Measurements from ENCODE around the gene SREBF1.

SREBF1 gene

DNA sequence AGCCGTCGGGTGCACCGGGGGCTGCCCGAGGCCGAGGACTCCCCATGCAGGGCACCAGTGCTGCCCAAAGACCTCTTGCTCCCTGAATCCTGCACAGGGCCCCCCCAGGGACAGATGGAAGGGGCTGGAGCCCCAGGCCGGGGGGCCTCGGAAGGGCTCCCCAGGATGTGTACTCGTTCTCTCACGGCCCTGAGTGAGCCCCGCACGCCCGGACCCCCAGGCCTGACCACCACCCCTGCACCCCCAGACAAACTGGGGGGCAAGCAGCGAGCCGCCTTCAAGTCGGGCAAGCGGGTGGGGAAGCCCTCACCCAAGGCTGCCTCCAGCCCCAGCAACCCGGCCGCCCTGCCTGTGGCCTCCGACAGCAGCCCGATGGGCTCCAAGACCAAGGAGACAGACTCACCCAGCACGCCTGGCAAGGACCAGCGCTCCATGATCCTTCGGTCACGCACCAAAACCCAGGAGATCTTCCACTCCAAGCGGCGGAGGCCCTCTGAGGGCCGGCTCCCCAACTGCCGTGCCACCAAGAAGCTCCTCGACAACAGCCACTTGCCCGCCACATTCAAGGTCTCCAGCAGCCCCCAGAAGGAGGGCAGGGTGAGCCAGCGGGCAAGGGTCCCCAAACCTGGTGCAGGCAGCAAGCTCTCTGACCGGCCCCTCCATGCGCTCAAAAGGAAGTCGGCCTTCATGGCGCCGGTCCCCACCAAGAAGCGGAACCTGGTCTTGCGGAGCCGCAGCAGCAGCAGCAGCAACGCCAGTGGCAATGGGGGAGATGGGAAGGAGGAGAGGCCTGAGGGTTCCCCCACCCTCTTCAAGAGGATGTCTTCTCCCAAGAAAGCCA is 40.6 kb downstream of the SREBF1 start:
- no peak for DNase-seq (ENCODE audit: low read depth, low spot score)

DNA sequence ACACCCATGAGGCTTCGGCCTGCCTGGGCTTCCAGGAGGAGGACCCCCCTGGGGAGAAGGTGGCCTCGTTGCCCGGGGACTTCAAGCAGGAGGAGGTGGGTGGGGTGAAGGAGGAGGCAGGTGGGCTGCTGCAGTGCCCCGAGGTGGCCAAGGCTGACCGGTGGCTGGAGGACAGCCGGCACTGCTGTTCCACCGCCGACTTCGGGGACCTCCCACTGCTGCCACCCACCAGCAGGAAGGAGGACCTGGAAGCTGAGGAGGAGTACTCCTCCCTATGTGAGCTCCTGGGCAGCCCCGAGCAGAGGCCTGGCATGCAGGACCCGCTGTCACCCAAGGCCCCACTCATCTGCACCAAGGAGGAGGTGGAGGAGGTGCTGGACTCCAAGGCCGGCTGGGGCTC is 41.5 kb downstream of the SREBF1 start:
- no peak for DNase-seq (ENCODE audit: low read depth, low spot score)

DNA sequence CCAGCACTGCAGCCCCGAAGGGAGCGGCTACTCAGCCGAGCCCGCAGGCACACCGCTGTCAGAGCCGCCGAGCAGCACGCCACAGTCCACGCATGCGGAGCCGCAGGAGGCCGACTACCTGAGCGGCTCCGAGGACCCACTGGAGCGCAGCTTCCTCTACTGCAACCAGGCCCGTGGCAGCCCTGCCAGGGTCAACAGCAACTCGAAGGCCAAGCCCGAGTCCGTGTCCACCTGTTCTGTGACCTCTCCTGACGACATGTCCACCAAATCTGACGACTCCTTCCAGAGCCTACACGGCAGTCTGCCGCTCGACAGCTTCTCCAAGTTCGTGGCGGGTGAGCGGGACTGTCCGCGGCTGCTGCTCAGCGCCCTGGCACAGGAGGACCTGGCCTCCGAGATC is 42.4 kb downstream of the SREBF1 start:
- no peak for DNase-seq (ENCODE audit: low read depth, low spot score)

DNA sequence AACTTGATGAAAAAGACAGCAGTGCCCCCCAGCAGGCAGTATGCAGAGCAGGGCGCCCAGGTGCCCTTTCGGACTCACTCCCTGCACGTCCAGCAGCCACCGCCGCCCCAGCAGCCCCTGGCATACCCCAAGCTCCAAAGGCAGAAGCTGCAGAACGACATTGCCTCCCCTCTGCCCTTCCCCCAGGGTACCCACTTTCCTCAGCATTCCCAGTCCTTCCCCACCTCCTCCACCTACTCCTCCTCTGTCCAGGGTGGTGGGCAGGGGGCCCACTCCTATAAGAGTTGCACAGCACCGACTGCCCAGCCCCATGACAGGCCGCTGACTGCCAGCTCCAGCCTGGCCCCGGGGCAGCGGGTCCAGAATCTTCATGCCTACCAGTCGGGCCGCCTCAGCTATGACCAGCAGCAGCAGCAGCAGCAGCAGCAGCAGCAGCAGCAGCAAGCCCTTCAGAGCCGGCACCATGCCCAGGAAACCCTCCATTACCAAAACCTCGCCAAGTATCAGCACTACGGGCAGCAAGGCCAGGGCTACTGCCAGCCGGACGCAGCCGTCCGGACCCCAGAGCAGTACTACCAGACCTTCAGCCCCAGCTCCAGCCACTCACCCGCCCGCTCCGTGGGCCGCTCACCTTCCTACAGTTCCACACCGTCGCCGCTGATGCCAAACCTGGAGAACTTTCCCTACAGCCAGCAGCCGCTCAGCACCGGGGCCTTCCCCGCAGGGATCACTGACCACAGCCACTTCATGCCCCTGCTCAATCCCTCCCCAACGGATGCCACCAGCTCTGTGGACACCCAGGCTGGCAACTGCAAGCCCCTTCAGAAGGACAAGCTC is 43.2 kb downstream of the SREBF1 start:
- no peak for DNase-seq (ENCODE audit: low read depth, low spot score)

DNA sequence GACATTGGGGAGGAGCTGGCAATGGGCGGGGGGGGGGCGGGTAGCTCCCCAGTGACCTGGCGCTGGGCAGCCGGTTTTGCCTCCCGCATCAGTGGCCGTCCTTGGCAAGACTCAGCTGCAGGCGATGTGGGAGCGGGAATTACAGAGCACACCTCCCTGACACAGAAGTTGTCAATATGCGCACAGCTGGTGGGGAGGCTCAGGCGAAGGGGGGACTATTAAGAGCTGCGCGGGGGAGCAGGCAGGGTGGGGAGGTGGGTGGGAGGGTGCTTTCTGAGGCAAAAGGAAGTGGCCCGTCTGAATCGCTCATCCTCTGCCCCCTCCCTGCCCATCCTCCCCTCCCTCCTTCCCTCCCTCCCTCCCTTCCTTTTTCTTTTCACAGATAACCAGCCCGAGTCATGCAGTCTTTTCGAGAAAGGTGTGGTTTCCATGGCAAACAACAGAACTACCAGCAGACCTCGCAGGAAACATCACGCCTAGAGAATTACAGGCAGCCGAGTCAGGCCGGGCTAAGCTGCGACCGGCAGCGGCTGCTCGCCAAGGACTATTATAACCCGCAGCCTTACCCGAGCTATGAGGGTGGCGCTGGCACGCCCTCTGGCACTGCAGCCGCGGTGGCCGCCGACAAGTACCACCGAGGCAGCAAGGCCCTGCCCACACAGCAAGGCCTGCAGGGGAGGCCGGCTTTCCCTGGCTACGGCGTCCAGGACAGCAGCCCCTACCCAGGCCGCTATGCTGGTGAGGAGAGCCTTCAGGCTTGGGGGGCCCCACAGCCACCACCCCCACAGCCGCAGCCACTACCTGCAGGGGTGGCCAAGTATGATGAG is 44.0 kb downstream of the SREBF1 start:
- no peak for DNase-seq (ENCODE audit: low read depth, low spot score)

DNA sequence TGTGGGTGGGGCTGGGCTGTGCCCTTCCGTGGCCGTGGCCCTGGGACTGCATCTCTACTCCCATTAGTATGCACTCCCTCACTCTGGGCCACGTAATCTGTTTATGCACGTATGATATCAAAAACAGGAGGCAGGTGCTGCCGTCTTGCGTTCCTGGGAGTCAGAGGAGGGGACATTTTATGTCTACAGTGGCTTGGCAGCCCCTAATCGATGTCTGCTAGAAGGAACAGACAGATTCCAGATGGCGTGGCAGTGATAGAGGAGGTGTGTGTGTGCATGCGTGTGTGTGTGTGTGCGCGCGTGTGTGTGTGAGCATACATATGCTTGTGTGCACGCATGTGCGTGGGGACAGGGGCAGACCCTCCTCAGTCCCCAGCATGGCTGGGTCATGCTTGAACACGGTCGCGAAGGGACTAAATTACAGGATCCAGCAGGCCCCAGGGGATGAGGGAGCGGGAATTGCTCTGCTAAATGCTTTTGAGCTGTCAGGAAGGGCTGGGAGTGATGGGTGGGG is 44.7 kb downstream of the SREBF1 start:
- DNase-seq (ENCODE audit: low read depth, low spot score) = no peak

DNA sequence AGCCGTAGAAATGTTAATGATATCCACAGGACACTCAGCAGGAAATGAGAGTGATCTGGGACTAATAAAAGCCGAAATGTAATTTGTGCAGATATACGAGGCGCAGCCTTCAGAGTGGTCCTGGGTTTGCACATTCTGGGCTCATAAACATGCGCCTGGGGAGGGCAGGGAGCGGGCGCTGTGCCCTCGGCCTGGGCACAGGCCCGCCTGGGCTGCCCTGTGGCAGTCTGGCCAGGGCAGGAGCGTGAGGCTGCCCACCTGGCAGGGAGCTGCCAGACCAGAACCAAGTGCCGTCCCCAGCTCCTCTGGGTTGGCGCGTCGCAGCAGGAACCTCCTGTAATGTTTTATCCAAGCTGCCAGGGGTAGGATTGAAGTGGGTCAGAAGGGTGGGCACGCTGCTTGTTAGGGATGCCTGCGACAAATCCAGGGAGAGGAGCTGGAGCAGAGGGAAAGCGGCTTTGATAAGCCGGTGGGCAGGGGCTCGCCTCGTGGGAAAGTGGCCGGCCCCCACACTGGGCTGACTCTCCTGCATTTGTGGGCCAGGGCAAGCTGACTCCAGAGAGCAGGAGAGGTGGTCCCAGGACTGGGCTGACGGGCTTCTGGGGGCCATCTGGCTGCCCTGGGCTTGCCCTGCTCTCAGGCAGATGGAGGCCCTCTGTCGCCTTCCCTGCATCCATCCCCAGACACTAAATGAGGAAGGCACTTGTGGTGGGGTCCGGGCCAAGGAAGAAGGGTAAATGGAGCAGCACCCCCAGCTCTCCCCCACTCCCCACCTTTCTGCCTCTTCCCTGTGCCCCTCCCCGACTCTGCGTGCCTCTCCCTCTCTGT is 45.9 kb downstream of the SREBF1 start:
- DNase-seq (ENCODE audit: low read depth, low spot score) = no peak

DNA sequence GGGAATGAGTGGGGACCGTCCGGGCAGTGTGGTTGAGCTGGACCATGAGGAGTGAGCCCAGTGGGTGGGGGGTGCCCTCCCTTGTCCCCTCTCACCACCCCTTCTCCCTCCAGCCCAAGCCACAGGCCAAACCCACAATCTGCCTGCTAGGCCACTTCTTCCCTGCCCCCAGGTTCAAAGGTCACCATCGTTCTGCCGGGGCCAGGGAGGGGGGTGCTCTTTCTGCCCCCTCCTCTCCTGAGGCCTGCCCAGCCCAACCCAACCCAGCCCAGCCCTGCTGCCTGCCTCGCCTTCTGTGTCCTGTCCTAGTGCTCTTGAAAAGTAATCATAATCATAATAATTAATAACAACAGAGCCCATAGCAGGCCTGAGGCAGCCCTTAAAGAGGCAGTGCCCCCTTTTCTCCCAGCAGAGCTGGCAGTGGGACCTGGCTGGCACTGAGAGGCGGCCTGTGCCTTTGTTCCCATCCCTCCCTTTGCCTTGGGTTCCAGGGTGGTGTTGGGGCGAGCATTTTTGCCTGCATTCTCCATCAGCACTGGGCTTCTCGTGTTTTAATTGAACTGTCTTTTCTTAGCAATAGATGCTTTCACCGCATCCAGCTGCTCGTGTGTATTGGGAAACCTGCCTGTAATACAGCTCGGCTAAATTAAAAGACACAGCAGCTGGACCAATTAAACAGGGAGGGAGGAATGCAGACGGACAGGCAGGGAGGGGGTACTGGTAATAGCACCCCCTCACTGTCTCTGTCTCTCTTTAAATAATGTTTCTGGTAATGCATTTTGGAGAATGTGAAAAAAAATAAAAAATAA is 46.8 kb downstream of the SREBF1 start:
- no peak for DNase-seq (ENCODE audit: low read depth, low spot score)

DNA sequence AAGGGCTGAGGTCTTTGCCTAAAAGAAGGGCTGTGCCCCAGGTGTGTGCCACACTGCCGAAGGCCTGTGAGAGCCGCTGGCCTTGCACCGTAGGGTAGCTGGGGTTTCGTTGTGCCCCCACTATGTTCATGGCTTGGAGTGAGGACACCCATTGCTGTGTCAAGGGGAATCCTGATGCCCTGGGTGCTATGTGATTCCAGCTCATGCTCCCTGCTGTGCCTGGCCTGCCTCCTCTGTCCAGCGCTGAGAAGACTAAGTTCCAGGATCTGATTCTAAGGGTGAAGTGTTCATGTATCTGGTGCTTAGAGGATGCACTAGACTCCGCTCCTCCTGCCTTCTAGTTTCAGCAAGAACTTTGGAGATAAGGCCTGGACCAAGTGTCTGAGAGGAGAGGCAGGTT is 47.4 kb downstream of the SREBF1 start:
- DNase-seq (ENCODE audit: low read depth, low spot score) = no peak

DNA sequence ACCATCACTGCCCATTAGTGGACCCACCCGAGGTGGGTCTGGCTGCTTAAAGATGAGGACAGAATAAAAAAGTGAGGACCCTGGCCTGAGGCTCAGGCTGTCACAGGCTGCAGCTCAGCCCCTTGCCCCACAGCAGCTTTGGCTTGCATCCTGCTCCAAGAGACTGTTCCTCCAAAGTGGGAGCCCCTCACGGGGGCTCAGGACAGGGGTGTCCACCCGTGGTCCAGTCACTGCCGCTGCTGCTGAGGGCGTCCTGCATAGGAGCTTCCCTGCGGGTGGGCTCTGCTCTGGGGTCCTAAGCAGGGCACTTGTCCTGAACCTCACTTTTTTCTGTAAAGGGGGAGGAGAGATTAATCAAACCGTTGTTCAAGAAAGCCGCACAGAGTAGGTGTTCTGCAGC is 47.8 kb downstream of the SREBF1 start:
- no peak for DNase-seq (ENCODE audit: low read depth, low spot score)

DNA sequence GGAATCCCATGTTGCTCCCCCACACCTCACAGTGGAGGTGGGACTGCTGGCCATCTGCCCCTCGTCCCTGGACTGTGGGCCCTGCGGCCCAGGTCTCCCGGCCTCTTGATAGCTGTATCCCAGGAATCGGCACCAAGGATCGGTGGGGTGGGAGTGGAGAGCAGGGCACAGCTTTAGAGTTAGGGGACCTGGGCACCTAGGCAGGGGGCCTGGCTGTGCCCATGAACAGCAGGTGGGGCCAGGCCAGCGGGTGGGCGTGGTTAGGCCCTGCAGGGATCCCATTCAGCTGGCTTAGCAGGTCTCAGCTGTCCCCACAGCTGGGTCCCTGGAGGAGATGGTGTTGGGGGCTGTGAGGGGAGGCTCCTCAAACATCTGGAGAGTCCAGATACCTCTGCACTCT is 49.2 kb downstream of the SREBF1 start:
- no peak for DNase-seq (ENCODE audit: low read depth, low spot score)

DNA sequence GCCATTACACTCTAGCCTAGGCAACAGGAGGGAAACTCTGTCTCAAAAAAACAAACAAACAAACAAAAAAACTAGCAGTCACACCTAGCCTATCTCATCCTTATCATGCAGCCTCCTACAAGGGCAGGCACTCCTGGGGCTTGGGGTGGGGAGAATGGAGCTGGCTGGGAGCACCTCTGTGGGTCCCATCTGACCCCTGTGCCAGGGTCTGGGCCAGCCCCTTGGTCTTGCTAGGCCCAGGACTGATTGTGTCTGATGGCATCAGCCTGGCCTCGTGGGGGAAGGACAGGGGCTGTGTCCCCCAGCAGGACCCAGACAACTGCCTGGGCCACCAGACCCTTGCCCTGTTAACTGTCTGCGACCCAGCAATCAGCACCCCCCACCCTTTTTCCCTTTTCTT is 49.8 kb downstream of the SREBF1 start:
- DNase-seq (ENCODE audit: low read depth, low spot score) = no peak

DNA sequence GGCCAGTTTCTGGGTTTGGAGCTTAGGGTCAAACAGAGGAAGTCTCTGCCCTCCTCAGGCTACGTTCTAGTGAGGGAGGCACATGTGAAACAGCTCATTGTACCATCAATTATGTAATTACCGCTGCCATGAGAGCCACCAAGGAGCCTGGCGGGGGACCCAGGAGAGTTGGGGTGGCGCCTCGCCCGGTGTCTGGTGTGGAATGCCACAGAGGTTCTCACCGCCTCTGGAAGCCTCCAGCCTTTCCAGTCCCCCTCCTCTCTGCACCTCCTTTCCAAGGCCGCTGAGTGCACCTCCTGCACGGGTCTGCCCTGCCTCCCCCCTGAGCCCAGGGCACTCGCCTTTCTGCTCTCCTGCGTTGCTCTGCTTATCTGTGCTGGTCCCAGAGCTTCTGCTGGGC is 51.4 kb downstream of the SREBF1 start:
- no peak for DNase-seq (ENCODE audit: low read depth, low spot score)

DNA sequence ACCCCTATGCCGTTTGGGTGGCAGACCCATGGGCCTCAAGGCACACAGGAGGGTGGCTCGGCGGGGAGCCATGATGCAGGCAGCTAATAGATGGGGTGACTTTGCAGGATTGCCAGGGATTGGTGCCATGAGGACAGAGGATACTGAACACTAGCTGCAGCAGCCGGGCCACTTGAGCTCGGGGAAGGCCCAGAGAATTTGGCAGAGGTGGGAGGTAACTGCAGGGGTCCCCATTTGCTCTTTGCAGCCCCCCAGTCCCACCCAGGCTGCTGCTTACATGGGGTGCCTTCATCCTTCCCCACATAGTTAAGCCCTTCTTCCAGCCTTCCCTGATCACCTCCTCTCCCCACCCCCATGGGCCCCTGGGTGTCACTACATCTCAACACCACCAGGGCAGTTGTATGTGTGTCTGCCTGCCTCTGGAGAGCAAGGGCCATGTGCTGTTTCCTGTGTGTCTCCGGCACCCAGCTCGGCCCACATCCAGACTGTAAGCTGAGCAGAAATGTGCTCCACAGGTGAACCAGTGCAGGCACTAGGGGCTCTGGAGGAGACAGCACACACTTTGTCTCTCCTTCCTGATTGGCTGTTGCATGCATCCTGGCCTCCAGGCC is 52.0 kb downstream of the SREBF1 start:
- no peak for DNase-seq (ENCODE audit: low read depth, low spot score)

DNA sequence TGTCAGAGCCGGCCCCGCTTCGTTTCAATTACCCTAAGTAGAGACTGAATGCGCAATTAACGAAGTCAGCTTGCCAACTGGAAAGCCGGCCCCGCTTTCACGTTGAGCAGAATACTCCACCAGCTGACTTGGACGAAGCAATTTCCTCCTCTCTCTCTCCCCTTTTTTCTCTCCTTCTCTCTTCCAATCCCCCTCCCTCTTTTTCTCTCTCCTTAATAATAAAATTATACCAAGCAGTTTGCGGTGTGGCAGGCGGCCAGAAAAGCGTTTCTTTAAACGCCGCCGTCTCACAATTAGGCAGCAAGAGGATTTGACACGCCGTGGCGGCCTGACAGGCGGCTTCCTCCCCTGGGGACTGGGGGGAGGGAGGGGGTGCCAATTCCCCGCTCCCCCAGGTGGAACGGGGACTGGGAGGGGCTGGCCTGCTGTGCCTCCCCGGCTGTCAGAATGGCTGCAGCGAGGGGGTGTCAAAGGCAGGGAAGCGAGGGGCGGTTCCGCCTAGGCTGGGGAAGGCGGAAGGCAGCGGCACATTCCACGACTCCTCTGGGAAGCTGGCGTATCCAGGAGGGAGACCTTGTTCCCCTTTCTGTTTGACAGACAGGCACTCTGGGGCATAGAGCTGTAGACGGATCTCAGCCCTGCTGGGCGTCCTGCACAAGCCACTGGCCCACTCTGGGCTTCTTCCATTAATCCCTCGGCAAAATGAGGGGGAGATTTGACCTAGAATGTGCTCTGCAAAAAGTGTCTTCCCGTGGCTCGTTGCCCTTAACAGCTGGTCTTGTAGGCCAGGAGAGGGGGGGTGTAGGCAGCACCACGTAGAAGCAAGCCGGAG is 52.7 kb downstream of the SREBF1 start:
- no peak for DNase-seq (ENCODE audit: low read depth, low spot score)

DNA sequence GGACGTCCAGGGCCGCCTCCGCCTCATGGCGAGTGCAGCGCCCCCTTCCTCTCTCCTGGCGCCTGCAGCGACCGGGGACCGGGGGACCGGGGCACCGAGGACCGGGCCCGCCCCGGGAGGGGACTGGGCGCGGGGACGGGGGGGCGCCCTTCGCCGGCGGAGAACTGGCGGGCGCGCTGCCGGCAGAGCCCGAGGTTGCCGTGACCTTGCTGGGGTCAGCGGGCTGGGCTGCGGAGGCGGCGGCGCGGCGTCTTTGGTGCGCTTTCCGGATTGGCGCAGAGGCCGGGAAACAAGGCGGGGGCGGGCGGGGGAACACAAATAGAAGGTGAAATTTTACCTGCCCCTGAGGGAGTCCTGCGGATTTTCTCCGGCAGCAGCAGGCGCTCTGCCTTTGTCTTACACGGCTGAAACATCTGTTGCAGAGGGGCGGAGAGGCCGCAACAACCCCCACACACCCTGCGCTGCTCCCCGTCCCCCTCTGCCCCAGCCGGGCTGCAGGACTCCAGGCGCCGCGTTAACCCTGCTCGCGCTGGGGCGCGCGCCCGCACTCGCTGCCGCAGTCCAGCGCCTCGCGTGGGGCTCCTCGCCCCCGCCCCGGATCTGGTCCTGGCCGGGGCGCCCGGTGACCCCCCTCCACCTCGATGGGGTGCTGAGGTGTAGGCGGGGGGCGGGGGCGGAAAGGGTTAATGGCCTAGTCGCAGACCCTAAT is 53.5 kb downstream of the SREBF1 start:
- peak; percentile 23 for DNase-seq (ENCODE audit: low read depth, low spot score)

DNA sequence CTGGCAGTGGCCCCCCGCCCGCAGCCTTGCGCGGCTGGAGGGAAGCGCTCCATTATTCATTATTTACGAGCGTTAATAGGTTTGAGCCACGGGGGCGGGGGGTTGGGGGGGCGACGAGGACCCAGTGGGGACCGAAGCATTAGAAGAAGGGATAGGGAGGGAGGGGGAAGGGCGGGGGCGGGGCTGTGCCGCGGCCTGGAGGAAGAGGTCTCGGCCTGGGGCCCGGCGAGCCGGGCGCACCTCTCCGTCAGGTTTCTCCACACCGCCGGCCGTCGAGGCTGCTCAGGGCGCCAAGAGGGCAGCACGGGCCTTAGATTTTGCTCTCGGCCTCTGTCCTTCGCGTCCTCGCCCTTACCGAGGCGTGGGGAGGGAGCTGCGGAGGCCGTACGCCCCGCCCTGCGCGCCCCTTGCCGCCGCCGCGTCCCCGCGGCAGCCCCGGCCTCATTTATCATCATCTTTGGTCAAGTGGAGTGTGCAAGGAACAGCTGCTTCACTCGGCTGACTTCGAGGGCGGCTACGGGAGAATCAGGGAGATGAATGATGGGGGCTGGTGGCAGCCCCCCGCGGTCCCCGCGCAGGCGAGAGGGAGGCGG is 54.2 kb downstream of the SREBF1 start:
- no peak for DNase-seq (ENCODE audit: low read depth, low spot score)
